BJ (cell line): ENCODE results near the gene PHF11. TPM values are rescaled to one million over a fixed set of nuclear protein-coding genes. Genes with fewer than 3 reads are reported as not detected.

Experiments
- CTCF ChIA-PET: fragments of 350-600 bp; formaldehyde crosslinking; extraction: SDS; loops from one replicate; lab custom pipeline; 2021; ENCODE audit warnings: antibody characterized with exemption, inconsistent platforms; lab: Yijun Ruan, JAX
- POLR2A ChIA-PET: fragments of 300-600 bp; sonication (Branson Sonifier 250); formaldehyde crosslinking; extraction: SDS; loops from one replicate; lab custom pipeline; 2021; ENCODE audit warnings: antibody characterized with exemption; lab: Charles Lee
- DNase-seq: peaks from one replicate; pipeline ENCODE4 v3.0.0-alpha.2; 2011; ENCODE audit warnings: low read depth
- H3K27me3 ChIP-seq: 2 replicates; pipeline ENCODE4 v1.6.0; 2011; ENCODE audit warnings: low read length; ENCODE audit not compliant: control insufficient read depth, insufficient read depth
- H3K36me3 ChIP-seq: 2 replicates; pipeline ENCODE4 v1.5.1; 2011; ENCODE audit warnings: low read length; ENCODE audit not compliant: control insufficient read depth, insufficient read depth
- H3K4me3 ChIP-seq: 2 replicates; pipeline ENCODE4 v1.5.1; 2011; ENCODE audit warnings: low read depth, mild to moderate bottlenecking, control low read depth, low read length
- polyA plus RNA-seq: library from polyadenylated mRNA; depleted of rRNA; stranded (reverse); fragments of >200 nt; gene quantifications from 2 replicates; pipeline ENCODE4 v1.2.3, GENCODE V29; 2011
- TF ChIP-seq, protein P1 (sequence below): IDR thresholded peaks from 2 replicates; pipeline ENCODE4 v1.5.1; 2011; ENCODE audit warnings: low read depth, mild to moderate bottlenecking, control low read depth, inconsistent platforms, low read length, moderate library complexity; ENCODE audit not compliant: insufficient read depth

PHF11 gene
- polyA plus RNA-seq, 1 experiment: 18.7 TPM

DNA sequence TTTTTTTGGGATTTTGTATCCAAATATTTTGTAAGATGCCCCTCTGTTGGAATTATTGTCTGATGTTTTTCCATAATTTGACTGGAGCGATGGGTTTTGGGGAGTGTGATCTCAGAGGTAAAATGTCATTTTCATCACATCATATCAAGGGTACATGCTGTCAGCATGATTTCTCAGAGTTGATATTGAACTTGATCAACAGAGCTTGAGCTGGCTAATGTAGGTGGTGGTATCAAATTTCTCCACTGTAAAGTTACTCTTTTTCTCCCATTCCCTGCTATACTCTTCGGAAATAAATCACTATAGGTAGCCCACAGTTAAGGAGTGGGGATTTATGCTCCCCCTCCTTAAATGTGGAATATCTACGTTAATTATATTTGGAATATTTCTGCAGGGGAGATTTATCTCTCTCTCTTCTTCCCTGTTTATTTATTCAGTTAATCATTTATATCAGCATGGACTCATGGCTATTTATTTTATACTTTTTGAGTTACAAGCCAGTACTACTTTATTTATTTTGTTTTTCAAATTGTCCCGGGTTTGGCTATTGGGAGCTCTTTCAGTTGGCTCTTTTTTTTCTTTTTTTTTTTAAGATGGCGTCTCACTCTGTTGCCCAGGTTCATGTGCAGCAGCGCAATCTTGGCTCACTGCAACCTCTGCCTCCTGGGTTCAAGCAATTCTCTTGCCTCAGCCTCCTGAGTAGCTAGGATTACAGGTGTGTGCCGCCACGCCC is 42.9 kb upstream of the PHF11 start:
- no peak for DNase-seq
- ChIA-PET CTCF (interaction anchor here (0.9 to 1.1 kb wide), 3 partner anchors 16 to 65 kb away, joined by 3 read pairs; partner anchors contain the start of gene PHF11), POLR2A (no interaction called here)
- Histone ChIP-seq H3K36me3 (no peaks in the 10 kb centered on the region), H3K4me3 (no peak overlapping the region), H3K27me3 (no peaks in the 10 kb centered on the region)
- TF ChIP-seq, protein P1, sequence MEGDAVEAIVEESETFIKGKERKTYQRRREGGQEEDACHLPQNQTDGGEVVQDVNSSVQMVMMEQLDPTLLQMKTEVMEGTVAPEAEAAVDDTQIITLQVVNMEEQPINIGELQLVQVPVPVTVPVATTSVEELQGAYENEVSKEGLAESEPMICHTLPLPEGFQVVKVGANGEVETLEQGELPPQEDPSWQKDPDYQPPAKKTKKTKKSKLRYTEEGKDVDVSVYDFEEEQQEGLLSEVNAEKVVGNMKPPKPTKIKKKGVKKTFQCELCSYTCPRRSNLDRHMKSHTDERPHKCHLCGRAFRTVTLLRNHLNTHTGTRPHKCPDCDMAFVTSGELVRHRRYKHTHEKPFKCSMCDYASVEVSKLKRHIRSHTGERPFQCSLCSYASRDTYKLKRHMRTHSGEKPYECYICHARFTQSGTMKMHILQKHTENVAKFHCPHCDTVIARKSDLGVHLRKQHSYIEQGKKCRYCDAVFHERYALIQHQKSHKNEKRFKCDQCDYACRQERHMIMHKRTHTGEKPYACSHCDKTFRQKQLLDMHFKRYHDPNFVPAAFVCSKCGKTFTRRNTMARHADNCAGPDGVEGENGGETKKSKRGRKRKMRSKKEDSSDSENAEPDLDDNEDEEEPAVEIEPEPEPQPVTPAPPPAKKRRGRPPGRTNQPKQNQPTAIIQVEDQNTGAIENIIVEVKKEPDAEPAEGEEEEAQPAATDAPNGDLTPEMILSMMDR: no peak

- TF ChIP-seq, protein P1: no peak
- ChIA-PET CTCF (interaction anchor here (0.9 to 1.1 kb wide), 3 partner anchors 17 to 65 kb away, joined by 3 read pairs; partner anchors contain the start of gene PHF11), POLR2A (no interaction called here)
- Histone ChIP-seq H3K27me3 (no peaks in the 10 kb centered on the region), H3K4me3 (no peak overlapping the region), H3K36me3 (no peaks in the 10 kb centered on the region)
- DNase-seq: no peak
Observed at GRCh38 chr13:49453465-49453864, 42.3 kb upstream of the PHF11 start.

DNA sequence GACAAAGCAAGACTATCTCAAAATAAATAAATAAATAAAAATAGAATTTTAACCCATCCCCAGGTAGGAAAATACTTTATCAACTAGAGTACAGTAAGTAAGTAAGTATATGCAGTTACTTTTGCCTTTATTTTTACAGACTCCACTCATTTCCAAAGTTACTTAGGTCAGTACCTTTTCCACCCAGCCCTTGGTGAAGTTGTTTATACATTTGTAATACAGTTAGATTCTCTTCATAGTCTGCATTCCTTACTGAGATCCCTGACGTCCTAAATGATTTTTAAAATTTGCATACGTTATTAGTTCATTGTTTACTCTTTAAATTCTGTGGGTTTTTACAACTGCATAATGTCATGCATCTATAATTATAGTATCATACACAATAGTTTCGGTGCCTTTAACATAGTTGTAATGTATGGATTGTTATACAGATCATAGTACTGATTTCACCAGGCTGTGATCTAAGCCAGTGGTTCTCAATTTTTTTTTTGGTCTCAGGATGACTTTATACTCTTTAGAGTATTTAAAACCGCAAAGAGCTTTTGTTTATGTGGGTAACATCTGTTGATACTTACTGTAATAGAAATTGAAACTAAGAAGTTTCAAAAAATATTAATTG is 41.3 kb upstream of the PHF11 start:
- H3K4me3 ChIP-seq: peak overlapping the region; percentile 13
- ChIA-PET CTCF (no interaction called here), POLR2A (no interaction called here)
- peak; percentile 48 for DNase-seq
- no peaks in the 10 kb centered on the region for H3K36me3 ChIP-seq
- TF ChIP-seq, protein P1: no peak
- H3K27me3 ChIP-seq: no peaks in the 10 kb centered on the region

- DNase-seq: no peak
- TF ChIP-seq, protein P1: no peak
- no peaks in the 10 kb centered on the region for H3K36me3 ChIP-seq
- ChIA-PET CTCF (no interaction called here), POLR2A (no interaction called here)
- no peak overlapping the region for H3K4me3 ChIP-seq
- no peaks in the 10 kb centered on the region for H3K27me3 ChIP-seq
Observed at GRCh38 chr13:49455007-49455398, 40.8 kb upstream of the PHF11 start.

DNA sequence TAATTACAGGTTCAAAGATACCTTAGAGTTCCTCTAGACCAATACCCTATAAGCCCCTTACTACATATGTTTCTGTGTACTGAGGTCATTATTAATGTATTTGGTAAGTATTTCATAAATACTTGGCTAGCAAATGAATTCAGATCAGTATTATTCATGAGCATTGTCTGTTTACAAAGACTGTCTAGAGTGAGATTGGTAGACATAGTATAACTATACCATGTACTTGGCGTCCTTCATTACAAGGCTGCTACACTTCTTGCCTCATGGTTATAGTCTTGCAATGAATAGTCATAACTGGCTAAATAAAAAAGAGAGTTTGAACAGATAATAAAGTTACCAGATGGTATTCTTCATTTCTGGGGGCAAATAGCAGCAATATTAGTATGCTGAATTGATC is 39.6 kb upstream of the PHF11 start:
- CTCF ChIA-PET: no interaction called here
- no peaks in the 10 kb centered on the region for H3K36me3 ChIP-seq
- TF ChIP-seq, protein P1: no peak
- DNase-seq: no peak
- no peak overlapping the region for H3K4me3 ChIP-seq
- POLR2A ChIA-PET: no interaction called here
- H3K27me3 ChIP-seq: no peaks in the 10 kb centered on the region
